ENCODE data around the gene SMIM32.

Gene SMIM32

DNA sequence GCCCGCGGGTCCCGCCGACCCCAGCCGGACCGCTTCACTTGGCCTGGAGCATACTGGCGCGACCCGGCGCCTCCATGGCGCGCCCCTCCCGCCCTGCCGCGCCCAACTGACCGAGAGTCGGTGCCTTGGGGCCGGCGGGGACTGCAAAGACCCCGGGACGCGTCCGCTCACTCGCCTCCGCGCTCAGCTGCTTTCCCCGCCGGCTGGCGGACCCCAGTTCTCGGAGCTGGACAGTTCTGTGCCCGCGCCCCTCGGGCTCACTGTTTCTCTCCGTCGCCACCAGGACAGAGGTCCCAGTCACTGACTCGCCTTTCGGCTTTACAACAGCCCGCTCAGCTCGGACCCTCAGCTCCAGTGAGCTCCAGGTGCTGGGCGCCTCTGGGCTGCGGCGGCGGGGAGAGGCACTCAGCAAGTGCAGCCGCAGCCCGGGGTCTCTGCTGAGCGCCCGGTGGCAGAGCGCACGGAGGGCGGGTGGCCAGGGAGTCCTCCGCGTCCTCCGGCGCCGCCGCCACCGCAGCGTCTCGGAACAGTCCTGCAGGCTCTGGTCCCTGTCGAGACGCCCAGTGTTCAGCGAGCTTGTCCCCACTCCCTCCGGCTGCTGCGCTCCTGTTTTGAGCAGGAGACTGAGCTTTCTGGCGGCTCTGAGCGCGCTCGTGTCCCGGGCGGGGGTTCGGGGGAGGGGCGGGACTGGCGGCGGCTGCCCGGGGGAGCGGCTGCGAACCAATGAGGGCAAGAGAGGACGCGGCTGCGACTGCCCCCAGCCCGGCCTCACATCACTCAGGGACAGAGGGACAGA lies at the start of gene SMIM32:
SMIM32 (minus strand) TSS at position 637 of the 796 bp plus-strand sequence. CDS start 638 bp downstream, outside the sequence.
- DNase-seq (ENCODE audit: low read depth), result no peak

DNA sequence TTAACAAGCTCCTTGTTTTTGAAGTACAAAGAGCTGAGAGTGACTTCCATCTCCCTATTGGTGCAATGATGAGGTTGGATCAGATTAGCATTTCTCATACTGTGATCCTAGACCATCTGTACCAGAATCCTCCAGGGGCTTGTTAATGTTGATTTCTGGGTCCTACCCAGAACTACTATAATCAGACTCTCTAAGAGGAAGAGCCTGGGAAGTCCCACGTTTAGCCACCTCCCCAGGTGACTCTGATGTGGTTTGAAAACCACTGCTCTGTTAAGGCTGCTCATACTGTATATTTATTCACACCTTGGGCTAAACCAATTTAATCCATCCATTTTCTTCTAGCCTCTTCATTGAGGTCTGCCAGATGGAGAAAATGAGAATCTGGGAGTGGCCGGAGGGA lies 49.6 kb upstream of the SMIM32 start:
- DNase-seq (ENCODE audit: low read depth), result no peak

GRCh38 chr5:136242136-136242535 lies 49.2 kb upstream of the SMIM32 start:
- DNase-seq (ENCODE audit: low read depth), result no peak

DNA sequence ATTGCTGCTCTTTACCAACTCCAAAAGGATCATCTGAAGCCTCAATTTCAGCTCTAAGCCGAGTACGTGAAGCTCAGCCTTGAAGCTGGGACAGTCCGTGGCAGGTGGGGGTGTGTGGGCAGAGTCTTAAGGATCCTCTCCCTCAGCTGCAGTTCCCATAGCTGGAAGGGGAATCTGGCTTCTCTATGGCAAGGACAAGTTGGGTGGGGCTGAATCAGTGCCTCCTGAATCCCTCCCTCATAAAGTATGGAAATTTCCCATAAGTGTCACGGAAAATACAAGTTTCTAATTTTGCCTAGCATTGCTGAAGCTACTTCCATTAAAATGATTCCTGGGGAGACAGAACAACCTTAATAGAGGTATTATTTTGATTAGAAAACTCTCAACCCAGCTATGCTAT lies 47.9 kb upstream of the SMIM32 start:
- DNase-seq (ENCODE audit: low read depth), result no peak

- no peak for DNase-seq (ENCODE audit: low read depth)
Measured at GRCh38 chr5:136236479-136237083, 43.6 kb upstream of the SMIM32 start.

GRCh38 chr5:136235321-136235720 lies 42.4 kb upstream of the SMIM32 start:
- DNase-seq (ENCODE audit: low read depth), result no peak

DNA sequence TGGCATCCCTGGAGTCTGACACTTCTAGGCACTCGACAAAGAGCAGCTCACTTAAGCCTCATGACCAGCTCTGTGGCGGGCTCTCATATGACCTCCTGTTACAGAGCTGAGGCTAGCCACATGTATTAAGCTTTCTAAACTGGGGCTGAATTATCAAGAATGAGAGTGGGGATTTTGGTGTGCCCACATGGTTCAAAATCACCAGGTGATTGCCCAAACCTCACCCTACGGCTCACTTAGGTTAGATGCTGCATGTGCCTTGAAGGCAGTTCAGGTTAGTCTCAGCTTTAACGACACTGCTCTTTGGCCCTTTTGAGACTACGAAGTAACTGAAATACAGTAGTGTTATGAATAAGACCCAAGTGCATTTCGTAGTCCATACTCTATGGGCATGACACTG lies 39.4 kb upstream of the SMIM32 start:
- DNase-seq (ENCODE audit: low read depth), result no peak

DNA sequence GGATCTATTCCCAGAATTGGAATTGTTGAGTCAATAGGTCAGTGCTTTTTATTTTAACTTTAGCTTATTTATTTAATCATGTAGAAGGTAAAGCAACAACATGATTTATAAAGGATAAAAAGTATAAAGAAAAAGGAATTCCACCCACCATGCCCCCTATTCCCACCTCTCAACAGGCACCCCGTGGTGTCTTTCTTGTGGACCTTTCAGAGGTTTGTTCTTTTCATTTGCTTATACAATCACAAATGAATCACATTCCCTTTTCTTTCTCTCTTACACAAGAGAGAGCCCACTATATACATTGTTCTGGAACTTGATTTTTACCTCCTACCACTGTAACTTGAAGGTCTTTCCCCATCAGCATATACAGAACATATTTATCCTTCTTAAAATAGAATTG lies 37.2 kb upstream of the SMIM32 start:
- no peak for DNase-seq (ENCODE audit: low read depth)

DNA sequence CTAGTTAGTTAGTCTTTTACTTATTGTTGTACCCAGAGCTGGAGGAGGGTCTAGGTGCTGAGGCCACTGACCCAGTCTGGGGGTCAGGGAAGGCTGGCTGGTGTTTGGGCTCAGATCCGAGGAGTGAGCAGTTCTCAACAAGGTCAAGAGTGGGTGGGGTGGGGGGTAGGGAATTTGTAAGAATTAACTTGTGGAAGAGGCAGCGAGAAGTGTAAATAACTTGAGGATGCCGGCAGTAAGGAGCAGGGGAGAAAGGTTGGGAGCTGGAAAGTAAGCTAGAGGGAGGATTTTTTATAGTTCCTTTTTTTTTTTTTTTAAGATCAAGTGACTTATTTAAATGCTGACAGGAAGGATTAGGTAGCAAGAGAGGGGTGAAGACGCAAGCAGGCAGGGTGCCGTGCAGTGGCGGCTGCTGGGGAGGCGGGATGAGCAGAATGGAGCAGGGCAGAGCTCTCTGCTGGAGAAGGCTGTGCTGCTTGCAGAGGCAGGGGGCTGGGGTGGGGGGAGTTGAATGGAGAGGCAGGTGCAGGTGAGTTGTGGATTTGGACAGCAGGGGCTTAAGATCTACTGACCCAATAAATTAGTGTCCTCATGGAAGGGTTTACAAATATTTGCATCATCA lies 35.3 kb upstream of the SMIM32 start:
- DNase-seq (ENCODE audit: low read depth), result no peak

DNA sequence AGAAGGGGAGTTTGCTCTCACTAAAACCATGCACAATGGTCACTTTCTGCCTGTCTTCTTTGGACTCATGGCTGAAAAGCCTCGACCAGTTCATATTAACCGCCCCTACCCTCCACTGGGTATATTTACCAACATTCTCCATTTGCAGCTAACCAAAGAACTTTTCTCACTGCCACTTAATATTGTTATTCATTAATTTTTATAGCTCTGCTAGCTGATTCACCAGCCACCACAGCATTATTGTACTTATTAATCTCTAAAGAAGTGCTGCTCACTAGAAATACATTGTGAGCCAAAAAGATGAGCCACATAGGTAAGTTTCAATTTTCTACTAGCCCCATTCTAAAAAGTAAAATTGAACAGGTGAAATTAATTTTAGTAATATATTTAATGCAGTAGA lies 33.4 kb upstream of the SMIM32 start:
- DNase-seq (ENCODE audit: low read depth), result no peak

DNA sequence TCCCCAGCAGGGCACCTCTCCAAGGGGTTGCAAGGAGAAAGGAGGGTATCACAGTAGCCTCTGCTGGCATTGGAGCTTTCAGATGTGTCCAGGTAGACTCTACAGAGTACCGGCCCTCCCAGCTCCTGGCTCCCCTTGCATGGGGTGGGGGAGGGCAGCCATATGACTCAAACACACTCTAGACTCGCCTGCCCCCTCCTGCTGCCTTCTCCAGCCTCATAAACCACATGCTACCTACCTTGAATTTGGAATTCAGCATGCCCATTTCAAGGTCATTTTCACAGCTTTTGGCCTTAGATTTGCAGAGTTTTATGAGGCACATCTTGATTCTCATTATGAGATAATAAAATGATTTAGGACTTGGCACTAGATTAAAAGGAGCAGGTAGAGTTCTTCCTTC lies 32.8 kb upstream of the SMIM32 start:
- no peak for DNase-seq (ENCODE audit: low read depth)

DNA sequence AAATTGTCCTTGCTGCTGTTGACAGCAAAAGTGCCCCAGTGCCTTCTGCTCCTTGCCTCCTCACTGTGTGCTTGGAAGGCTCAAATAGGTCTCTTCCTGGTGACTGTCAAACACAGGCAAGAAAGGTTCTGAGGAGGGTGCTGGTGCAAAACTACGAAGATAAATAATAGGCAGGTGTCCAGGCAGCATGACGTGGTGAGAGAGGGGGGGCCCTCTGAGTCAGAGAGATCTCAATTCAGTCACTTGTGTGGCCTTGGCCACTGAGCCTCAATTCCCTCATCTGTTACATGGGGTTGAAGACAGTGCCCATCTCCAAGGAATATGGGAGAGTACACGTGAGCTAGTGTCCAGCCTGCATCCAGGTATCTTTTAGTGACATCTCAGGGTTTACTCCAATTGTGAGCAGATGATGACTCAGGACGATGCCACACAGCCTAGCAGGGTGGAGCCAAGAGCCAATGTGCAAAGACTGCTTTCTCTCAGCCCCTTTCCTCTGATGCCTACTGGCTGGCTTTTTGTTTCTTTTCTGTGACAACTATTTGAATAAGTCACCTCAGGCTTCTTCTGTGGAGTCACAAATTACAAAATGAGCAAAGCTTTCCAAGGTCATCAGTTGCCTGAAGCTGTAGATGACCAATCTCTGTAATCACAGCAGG lies 29.7 kb upstream of the SMIM32 start:
- no peak for DNase-seq (ENCODE audit: low read depth)

DNA sequence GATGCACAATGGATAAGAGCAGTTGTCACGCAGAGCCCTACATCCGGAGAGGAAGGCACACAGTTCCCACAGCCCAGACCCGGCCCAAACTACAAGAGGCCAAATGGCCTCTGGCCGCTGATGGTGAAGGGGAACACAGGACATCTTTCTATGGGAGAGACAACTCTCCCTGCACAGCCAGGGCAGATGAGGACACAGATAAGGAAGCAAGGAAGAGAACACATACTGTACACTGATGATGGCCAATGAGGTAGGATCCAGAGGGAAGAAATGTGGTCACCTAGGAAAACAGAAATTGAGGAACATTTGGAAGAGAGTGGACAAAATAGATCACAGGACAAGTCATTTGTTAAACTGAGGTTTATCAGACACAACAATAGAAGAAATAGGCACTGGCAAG lies 28.4 kb upstream of the SMIM32 start:
- DNase-seq (ENCODE audit: low read depth), result no peak

DNA sequence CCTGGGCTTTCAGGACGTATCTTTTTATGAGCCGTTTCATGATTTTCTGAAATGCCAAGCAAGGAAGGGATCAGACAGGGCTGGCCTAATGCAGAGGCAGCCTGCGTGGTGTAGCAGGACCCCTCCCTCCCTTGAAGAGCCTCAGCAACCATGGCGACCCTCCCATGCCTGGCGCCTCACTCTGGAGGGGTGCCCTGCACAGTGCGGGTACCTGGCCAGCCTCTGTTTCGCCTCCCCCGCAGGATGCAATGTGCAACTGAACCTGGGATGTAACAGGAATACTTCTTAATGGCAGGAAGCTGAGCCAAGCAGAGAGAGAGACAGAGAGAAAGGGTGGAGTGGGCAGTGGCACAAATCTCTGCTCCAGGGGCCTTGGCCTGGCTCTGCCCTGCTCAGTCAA lies 23.3 kb upstream of the SMIM32 start:
- no peak for DNase-seq (ENCODE audit: low read depth)

DNA sequence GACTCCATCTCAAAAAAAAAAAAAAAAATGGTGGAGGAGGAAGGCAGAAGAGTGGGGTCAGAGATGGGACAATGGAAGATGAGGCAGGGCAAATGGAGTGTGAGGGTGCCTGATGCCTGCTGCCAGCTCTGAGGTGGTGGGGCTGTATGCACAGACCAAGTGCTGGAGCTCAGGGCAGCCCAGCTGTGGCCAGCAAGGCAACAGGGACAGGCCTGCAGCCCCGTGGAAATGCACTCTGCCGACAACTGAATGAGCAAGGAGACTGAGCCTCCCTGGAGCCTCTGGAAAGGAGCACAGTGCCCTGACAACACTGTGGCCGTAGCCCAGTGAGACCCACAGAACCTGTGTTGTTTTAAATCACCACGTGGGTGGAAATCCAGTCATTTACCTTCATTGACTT lies 22.9 kb upstream of the SMIM32 start:
- no peak for DNase-seq (ENCODE audit: low read depth)

- DNase-seq (ENCODE audit: low read depth), result no peak
Measured at GRCh38 chr5:136213919-136214493, 21.0 kb upstream of the SMIM32 start.

- DNase-seq (ENCODE audit: low read depth), result peak; percentile 21
Measured at GRCh38 chr5:136212252-136212721, 19.3 kb upstream of the SMIM32 start.

GRCh38 chr5:136211282-136212040 lies 18.5 kb upstream of the SMIM32 start:
- DNase-seq (ENCODE audit: low read depth), result no peak

- DNase-seq (ENCODE audit: low read depth), result no peak
Measured at GRCh38 chr5:136210259-136210658, 17.3 kb upstream of the SMIM32 start.

DNA sequence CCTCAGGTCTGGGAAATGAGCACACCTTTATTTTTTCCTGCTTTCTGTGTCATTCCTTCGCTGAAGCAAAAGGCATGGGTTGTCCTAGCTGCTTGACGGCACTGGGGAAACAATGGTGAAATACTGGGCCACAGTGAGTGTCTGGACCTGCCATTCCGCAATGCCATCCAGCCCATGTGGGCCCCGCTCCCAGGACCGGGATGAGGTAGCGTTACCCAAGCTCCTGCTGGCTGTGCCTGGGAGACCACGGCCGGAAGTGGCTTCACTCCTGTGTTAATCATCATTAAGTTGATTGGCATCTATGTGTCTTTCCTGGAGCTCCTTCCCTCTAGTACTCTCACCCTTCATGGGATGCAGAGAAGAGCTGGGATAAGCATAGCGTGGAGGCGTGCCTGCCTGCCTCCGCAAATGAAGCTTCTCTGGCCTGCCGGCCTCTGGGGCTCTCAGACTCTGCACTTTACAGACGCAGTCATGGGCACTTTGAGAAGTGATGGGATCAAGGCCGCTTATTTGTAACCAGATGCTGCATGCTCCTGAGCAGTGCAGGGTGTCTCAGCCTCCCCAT lies 16.5 kb upstream of the SMIM32 start:
- no peak for DNase-seq (ENCODE audit: low read depth)

DNA sequence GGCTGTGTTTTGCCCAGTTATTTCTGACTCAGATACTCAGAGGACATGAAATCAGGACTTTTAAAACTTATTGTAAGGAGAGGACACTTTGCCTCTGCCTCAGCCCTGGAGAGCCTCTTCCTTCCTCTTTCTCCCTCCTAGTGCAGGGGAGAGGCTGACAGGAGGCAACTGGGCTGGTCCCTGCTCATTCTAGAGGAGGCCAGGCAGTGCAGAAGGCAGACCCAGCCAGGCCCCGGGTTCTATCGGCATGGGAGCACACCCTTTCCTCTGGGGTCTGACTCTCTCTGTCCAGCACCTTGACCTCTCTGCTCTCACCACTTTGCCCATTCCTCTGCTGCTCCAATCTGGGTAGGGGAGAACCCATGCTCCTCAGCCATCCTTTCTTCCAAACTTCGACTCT lies 16.0 kb upstream of the SMIM32 start:
- DNase-seq (ENCODE audit: low read depth), result no peak

Data from fibroblast of the conjunctiva (primary cell).